ENCODE data around the gene POU5F1.
"Not testable (repeated sequence)": the region's sequence is repeated elsewhere in the genome, so short reads cannot be mapped to it uniquely, and the experiment has no call there.

Gene POU5F1

DNA sequence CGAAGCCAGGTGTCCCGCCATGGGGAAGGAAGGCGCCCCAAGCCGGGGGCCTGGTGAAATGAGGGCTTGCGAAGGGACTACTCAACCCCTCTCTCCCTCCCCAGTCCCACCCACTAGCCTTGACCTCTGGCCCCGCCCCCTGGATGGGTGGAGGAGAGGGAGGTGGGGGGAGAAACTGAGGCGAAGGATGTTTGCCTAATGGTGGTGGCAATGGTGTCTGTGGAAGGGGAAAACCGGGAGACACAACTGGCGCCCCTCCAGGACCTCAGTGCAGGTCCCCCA lies at the start of gene POU5F1:
POU5F1 (minus strand) TSS at position 83 of the 282 bp plus-strand sequence; CDS start at position 21, 62 bp downstream.
- in situ Hi-C loops (cut with HindIII; ENCODE audit: low sequenced_read_pairs): no loop called here
- H3K4me3 ChIP-seq (ENCODE audit: low read depth, low read length): no peak within 1 kb of the TSS
- TF ChIP-seq, protein P1, sequence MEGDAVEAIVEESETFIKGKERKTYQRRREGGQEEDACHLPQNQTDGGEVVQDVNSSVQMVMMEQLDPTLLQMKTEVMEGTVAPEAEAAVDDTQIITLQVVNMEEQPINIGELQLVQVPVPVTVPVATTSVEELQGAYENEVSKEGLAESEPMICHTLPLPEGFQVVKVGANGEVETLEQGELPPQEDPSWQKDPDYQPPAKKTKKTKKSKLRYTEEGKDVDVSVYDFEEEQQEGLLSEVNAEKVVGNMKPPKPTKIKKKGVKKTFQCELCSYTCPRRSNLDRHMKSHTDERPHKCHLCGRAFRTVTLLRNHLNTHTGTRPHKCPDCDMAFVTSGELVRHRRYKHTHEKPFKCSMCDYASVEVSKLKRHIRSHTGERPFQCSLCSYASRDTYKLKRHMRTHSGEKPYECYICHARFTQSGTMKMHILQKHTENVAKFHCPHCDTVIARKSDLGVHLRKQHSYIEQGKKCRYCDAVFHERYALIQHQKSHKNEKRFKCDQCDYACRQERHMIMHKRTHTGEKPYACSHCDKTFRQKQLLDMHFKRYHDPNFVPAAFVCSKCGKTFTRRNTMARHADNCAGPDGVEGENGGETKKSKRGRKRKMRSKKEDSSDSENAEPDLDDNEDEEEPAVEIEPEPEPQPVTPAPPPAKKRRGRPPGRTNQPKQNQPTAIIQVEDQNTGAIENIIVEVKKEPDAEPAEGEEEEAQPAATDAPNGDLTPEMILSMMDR (IDR thresholded peaks at IDR 0.05; ENCODE audit: low read depth, low read length): no peak
- no peak for DNase-seq (ENCODE audit: low read depth, low spot score)

DNA sequence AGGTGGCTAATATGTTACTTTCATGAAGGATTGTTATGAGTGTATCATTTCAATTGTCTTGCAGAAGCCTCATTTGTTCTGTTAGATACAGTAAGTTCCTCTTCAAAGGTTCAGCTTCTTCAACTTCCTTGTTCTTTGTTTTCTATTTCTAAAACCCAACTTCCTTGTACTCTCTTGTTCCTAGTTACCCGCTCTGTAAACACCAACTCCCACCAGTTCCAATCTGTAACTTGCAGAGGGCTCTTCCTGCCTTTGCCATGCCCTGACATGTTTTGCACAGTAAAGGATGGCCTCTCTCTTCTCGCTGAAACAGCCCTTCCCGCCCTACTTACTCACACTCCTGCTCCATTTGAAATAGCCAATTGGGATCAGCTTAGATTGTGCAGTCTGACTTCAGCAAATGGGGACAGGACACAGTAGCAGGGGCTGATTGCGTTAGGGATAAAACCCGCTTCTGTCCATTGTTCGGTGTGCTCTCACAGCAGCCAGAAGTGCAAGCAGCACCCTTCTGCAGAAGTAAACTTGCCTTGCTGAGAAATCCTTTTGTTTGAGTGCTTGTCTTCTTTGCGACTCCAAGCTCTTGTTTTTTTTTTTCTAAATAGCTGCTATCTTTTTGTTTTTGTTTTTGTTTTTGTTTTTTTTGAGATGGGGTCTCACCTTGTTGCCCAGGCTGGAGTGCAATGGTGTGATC lies 45.9 kb upstream of the POU5F1 start:
- no peak for DNase-seq (ENCODE audit: low read depth, low spot score)
- in situ Hi-C loops (cut with HindIII; ENCODE audit: low sequenced_read_pairs): no loop called here

DNA sequence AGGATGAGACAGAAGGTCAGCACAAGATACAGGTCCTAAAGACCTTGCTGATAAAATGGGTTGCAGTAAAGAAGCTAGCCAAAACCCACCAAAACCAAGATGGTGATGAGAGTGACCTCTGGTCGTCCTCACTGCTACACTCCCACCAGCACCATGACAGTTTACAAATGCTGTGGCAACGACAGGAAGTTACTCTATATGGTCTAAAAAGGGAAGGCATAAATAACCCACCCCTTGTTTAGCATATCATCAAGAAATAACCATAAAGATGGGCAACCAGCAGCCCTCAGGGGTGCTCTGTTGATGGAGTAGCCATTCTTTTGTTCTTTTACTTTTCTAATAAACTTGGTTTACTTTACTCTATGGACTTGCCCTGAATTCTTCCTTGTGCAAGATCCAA lies 44.7 kb upstream of the POU5F1 start:
- DNase-seq (ENCODE audit: low read depth, low spot score); H3K4me3 ChIP-seq (ENCODE audit: low read depth, low read length); in situ Hi-C loops (cut with HindIII; ENCODE audit: low sequenced_read_pairs): not testable (repeated sequence)

More for the DNA sequence above, 45.9 kb upstream of the POU5F1 start:
- H3K4me3 ChIP-seq (ENCODE audit: low read depth, low read length): no peak overlapping the region
- TF ChIP-seq, protein P1 (IDR thresholded peaks at IDR 0.05; ENCODE audit: low read depth, low read length): no peak

DNA sequence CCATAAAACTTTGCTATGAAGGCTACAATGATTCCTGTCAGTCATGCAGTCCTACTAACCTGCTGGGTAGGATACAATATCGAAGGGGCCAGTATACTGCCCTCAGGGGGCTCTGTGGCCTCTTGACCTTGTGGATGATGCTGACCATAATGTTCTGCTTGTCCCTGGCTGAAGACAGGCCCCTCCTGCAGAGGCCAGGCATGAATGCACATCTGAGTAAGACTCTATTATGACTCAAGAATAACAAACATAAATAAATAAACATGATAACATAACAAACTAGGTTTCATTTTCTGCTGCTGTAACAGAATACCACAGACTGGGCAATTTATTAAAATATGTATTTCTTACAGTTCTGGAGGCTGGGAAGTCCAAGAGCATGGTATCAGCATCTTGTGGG lies 44.0 kb upstream of the POU5F1 start:
- in situ Hi-C loops (cut with HindIII; ENCODE audit: low sequenced_read_pairs): no loop called here
- TF ChIP-seq, protein P1 (IDR thresholded peaks at IDR 0.05; ENCODE audit: low read depth, low read length): no peak
- DNase-seq (ENCODE audit: low read depth, low spot score): no peak
- H3K4me3 ChIP-seq (ENCODE audit: low read depth, low read length): no peak overlapping the region

DNA sequence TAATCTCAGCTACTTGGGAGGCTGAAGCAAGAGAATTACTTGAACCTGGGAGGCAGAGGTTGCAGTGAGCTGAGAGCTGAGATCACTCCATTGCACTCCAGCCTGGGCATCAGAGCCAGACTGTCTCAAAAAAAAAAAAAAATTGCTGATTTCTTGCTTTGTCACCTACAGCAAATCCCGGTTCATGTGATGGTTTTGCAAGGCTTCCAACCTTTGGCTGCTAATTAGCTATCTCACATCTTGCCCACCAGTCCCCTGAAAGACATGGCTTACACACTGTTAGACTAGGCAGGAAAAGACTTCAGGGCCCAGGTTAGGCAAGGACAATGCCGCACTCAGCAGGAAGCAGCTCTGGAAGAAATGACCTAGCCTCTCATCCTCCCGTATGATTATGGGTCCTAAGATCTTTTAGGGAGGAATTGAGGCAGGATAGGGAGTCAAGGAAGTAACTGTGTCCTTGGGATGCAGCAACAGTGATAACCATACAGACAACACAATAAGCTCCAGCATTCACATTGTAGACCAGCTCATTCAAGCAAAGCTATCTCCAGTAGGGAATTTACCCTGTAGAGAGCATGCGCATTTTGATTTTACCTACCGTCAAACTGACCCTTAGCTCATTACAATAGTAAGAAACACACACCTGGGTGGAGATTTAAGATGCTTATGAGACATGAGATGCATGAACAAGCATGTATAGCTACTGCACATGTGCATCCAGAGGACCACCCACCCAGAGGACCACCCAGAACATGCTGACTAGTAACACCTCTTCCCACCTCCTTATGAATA lies 40.5 kb upstream of the POU5F1 start:
- in situ Hi-C loops (cut with HindIII; ENCODE audit: low sequenced_read_pairs): no loop called here
- no peak overlapping the region for H3K4me3 ChIP-seq (ENCODE audit: low read depth, low read length)
- TF ChIP-seq, protein P1 (IDR thresholded peaks at IDR 0.05; ENCODE audit: low read depth, low read length): no peak
- DNase-seq (ENCODE audit: low read depth, low spot score): no peak

DNA sequence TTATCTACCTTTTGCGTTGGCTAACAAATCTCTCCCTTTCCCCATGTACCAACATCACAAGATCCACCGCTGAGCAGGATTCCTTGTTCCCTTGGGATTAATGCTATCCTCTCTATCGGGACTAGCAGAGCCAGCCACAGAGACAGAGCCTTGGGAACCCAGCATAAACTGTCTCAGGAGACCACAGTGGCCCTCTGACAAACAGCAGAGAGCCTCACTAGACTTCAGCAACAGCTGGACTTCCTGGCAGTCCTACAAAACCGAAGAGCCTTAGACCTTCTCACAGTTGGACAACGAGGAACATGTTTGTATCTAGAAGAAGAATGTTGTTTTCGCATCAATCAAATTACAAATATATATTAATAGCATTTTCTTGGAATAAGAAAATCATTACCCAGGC lies 39.6 kb upstream of the POU5F1 start:
- no peak overlapping the region for H3K4me3 ChIP-seq (ENCODE audit: low read depth, low read length)
- TF ChIP-seq, protein P1 (IDR thresholded peaks at IDR 0.05; ENCODE audit: low read depth, low read length): no peak
- no peak for DNase-seq (ENCODE audit: low read depth, low spot score)
- in situ Hi-C loops (cut with HindIII; ENCODE audit: low sequenced_read_pairs): no loop called here

DNA sequence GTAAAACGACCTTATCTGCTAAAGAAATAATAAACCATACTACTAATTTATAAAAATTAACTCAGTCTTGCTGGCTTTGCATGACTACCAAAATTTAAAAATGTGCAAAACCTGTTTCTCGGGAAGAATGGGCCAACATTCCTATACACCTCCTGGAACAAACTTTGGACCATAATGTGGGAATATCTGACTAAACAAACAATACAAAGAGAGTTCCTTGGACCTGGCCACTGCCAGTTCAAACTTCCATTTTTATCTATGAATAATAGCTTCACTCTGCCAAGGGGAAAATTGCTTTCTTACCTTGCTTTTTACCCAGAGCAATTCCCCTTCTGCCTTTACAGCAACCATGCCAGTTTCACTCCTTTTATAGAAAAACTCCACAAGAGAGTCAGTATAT lies 38.7 kb upstream of the POU5F1 start:
- no peak for DNase-seq (ENCODE audit: low read depth, low spot score)
- TF ChIP-seq, protein P1 (IDR thresholded peaks at IDR 0.05; ENCODE audit: low read depth, low read length): no peak
- in situ Hi-C loops (cut with HindIII; ENCODE audit: low sequenced_read_pairs): no loop called here
- H3K4me3 ChIP-seq (ENCODE audit: low read depth, low read length): no peak overlapping the region

All from astrocyte of the spinal cord (primary cell).